ENCODE results near the gene ZSCAN21.

The ZSCAN21 gene

DNA sequence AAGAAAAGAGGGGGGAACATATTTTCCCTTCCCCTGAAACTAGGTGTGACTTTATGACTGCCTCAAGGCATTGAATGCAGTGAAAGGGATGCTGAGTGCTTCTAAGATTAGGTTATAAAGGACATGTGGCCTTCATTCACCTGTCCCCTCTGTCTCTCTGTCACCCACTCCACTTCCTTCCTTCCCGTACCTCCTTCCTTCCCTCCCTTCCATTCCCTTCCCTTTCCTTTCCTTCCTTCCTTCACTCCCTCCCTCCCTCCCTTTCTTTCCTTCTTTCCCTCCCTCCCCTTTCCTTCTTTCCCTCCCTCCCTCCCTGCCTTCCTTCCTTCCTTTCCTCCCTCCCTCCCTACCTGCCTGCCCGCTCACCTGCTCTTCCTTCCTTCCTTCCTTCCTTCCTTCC lies 38.7 kb upstream of the ZSCAN21 start:
- TF ChIP-seq CTCF (conservative IDR thresholded peaks at IDR 0.05; ENCODE audit: low read depth): no peak
- no peak for DNase-seq (ENCODE audit: low spot score)
- POLR2A ChIA-PET (ENCODE audit: low non-redundant PET): no interaction called here
- H3K27ac ChIP-seq: no peak overlapping the region
- CTCF ChIA-PET: no interaction called here

GRCh38 chr7:100011516-100011915 lies 38.1 kb upstream of the ZSCAN21 start:
- POLR2A ChIA-PET (ENCODE audit: low non-redundant PET): no interaction called here
- no peak for DNase-seq (ENCODE audit: low spot score)
- no peak overlapping the region for H3K27ac ChIP-seq
- TF ChIP-seq CTCF (conservative IDR thresholded peaks at IDR 0.05; ENCODE audit: low read depth): no peak
- CTCF ChIA-PET: interaction anchor here (0.6 kb wide), 1 partner anchor 1217 kb away, joined by 3 read pairs; no protein-coding TSS in a partner anchor

- ChIA-PET POLR2A (ENCODE audit: low non-redundant PET) (interaction anchor here (0.6 kb wide), 2 partner anchors 33 to 74 kb away, joined by 4 read pairs; no protein-coding TSS in a partner anchor), CTCF (interaction anchor here (0.6 to 0.7 kb wide), 2 partner anchors 93 to 752 kb away, joined by 4 read pairs; no protein-coding TSS in a partner anchor)
- peak overlapping the region; percentile 53 for H3K27ac ChIP-seq
- DNase-seq (ENCODE audit: low spot score): peak; percentile 31
Observed at GRCh38 chr7:100012385-100013327, 36.9 kb upstream of the ZSCAN21 start.

GRCh38 chr7:100013328-100013676 lies 36.3 kb upstream of the ZSCAN21 start:
- ChIA-PET CTCF (no interaction called here), POLR2A (ENCODE audit: low non-redundant PET) (no interaction called here)
- DNase-seq (ENCODE audit: low spot score): no peak
- H3K27ac ChIP-seq: peak overlapping the region; percentile 53
- TF ChIP-seq CTCF (conservative IDR thresholded peaks at IDR 0.05; ENCODE audit: low read depth): no peak

DNA sequence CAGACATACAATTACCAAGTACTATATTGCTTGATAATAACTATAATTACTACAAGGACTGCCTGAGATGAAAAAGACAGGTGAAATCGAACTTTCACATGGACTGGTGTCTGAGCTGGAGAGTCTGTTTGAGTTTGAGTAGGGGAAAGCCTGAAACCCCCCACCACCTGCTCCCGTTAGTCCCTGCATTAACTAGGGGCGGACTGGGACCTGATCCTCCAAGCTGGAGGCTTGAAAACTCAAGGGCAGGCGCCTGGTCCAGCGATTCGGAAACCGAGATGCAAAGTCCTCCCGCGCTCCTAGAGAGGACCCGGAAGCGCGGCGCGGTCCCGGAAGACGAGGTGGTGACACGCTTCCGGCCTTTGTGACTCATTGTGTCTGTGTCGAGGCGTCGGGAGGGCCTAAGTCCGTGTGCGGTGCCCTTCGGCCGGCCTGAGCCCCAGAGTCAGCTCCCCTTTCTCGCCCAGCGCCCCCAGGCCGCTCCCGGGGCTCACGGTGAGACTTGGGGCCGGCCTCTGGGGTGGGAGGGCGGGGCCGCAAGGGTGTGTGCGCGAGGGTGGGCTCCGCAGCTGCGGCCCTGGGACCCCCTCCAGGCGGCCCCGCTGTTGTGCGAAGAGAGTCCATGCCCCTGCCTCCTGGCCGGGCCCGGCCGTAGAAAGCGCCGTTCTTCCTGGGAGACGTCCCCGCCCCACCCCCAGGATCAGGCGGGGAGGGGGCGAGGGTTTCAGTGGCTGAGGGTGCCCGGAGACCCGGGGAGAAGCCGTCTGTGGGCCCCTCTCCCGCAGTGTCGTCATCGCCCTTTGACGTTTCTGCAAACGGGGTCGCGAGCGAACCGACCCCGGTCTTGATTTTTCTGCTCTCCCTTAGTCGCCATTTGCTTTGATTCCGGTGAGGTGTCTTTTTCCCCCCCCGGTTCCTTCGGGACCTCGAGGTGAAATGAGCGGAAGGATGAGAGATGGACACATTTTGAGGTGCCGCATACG lies 34.1 kb upstream of the ZSCAN21 start, which contains the start of gene ZKSCAN1:
Gene ZKSCAN1, plus strand, starts transcription at position 365 of the 983 bp plus-strand sequence. CDS start 7,911 bp downstream, outside the sequence.
- DNase-seq (ENCODE audit: low spot score): peak; percentile 94
- POLR2A ChIA-PET (ENCODE audit: low non-redundant PET): no interaction called here
- TF ChIP-seq CTCF (conservative IDR thresholded peaks at IDR 0.05; ENCODE audit: low read depth): no peak
- CTCF ChIA-PET: interaction anchor here (0.7 to 1.0 kb wide), 3 partner anchors 20 to 550 kb away, joined by 3 read pairs; no protein-coding TSS in a partner anchor
- H3K27ac ChIP-seq: peak within 1 kb of the TSS; percentile 81

- CTCF ChIA-PET: interaction anchor here (0.6 kb wide), 1 partner anchor 65 kb away, joined by 3 read pairs; no protein-coding TSS in a partner anchor
- no peak for TF ChIP-seq CTCF (conservative IDR thresholded peaks at IDR 0.05; ENCODE audit: low read depth)
- no peak for DNase-seq (ENCODE audit: low spot score)
- POLR2A ChIA-PET (ENCODE audit: low non-redundant PET): no interaction called here
- peak overlapping the region; percentile 81 for H3K27ac ChIP-seq
Observed at GRCh38 chr7:100016215-100016901, 33.2 kb upstream of the ZSCAN21 start.
